SU-DHL-6 (cell line): ENCODE results near the gene STRA6.

ENCODE experiments used
- H2AFZ ChIP-seq: fragments of 200-600 bp; sonication (generic); 2 replicates; pipeline ENCODE4 v1.6.1; 2014; ENCODE audit warnings: low read depth, mild to moderate bottlenecking, moderate library complexity, mixed read lengths, antibody characterized with exemption, low read length; ENCODE audit not compliant: severe bottlenecking
- H3F3A ChIP-seq: fragments of 200-600 bp; shearing (Covaris generic); 2 replicates; pipeline ENCODE4 v1.6.0; 2016; ENCODE audit warnings: antibody characterized with exemption, mild to moderate bottlenecking; ENCODE audit not compliant: insufficient read depth
- H3K27ac ChIP-seq: fragments of 200-600 bp; sonication (generic); 2 replicates; pipeline ENCODE4 v1.5.1; 2016; ENCODE audit warnings: low read depth, mild to moderate bottlenecking, low read length, moderate library complexity, mixed read lengths
- H3K27me3 ChIP-seq: fragments of 200-600 bp; sonication (generic), shearing (Covaris generic); 2 replicates; pipeline ENCODE4 v1.6.0; 2014; ENCODE audit warnings: mild to moderate bottlenecking, low read length
- H3K36me3 ChIP-seq: fragments of 200-600 bp; sonication (generic); 2 replicates; pipeline ENCODE4 v1.6.1; 2014; ENCODE audit warnings: mild to moderate bottlenecking, low read length, mixed read lengths
- H3K4me2 ChIP-seq: fragments of 300-600, 200-600 bp; shearing (Covaris generic), sonication (generic); 2 replicates; pipeline ENCODE4 v1.6.0; 2014; ENCODE audit warnings: low read length, low read depth, mild to moderate bottlenecking; ENCODE audit not compliant: poor library complexity, severe bottlenecking
- H3K4me3 ChIP-seq: fragments of 200-600 bp; sonication (generic); 2 replicates; pipeline ENCODE4 v1.5.1; 2014; ENCODE audit warnings: antibody characterized with exemption, low read length, mild to moderate bottlenecking, mixed read lengths; ENCODE audit not compliant: insufficient read depth, poor library complexity, severe bottlenecking
- H3K79me2 ChIP-seq: fragments of 200-600 bp; sonication (generic); 2 replicates; pipeline ENCODE4 v1.6.1; 2014; ENCODE audit warnings: mild to moderate bottlenecking, low read length, moderate library complexity; ENCODE audit not compliant: insufficient read depth
- H3K9ac ChIP-seq: fragments of 200-600 bp; sonication (generic); 2 replicates; pipeline ENCODE4 v1.7.0; 2014; ENCODE audit warnings: mild to moderate bottlenecking, low read length
- H3K9me2 ChIP-seq: fragments of 200-600 bp; sonication (generic); replicated peaks from 2 replicates; pipeline ENCODE4 v1.6.1; 2014; ENCODE audit warnings: low read length; ENCODE audit not compliant: insufficient read depth
- H3K9me3 ChIP-seq: fragments of 200-600 bp; sonication (generic); 2 replicates; pipeline ENCODE4 v1.6.1; 2014; ENCODE audit warnings: low read length, mixed read lengths; ENCODE audit not compliant: insufficient read depth
- H4K20me1 ChIP-seq: fragments of 200-600 bp; sonication (generic); 2 replicates; pipeline ENCODE4 v1.6.1; 2014; ENCODE audit warnings: low read depth, mild to moderate bottlenecking, antibody characterized with exemption, low read length, moderate library complexity, mixed read lengths
- EZH2phosphoT487 ChIP-seq: fragments of 200-600 bp; sonication (generic), shearing (Covaris generic); conservative IDR thresholded peaks from 2 replicates; pipeline ENCODE4 v1.6.1; 2018; ENCODE audit warnings: mild to moderate bottlenecking, antibody characterized with exemption, low read length, moderate library complexity, mixed read lengths
- TF ChIP-seq, protein P1 (sequence below): fragments of 200-600 bp; sonication (generic); IDR thresholded peaks from one replicate; pipeline ENCODE4 v1.5.1; 2017; ENCODE audit warnings: antibody characterized with exemption, mild to moderate bottlenecking, low read length, moderate library complexity; ENCODE audit not compliant: insufficient read depth, poor library complexity, severe bottlenecking

STRA6 gene

GRCh38 chr15:74158855-74159650 is 43.5 kb downstream of the STRA6 start:
- H3K27ac ChIP-seq: no peak overlapping the region
- no peaks in the 10 kb centered on the region for H3F3A ChIP-seq
- H3K9me2 ChIP-seq: no peaks in the 10 kb centered on the region
- no peaks in the 10 kb centered on the region for H3K9me3 ChIP-seq
- no peaks in the 10 kb centered on the region for H3K79me2 ChIP-seq
- H3K36me3 ChIP-seq: no peaks in the 10 kb centered on the region
- TF ChIP-seq, protein P1, sequence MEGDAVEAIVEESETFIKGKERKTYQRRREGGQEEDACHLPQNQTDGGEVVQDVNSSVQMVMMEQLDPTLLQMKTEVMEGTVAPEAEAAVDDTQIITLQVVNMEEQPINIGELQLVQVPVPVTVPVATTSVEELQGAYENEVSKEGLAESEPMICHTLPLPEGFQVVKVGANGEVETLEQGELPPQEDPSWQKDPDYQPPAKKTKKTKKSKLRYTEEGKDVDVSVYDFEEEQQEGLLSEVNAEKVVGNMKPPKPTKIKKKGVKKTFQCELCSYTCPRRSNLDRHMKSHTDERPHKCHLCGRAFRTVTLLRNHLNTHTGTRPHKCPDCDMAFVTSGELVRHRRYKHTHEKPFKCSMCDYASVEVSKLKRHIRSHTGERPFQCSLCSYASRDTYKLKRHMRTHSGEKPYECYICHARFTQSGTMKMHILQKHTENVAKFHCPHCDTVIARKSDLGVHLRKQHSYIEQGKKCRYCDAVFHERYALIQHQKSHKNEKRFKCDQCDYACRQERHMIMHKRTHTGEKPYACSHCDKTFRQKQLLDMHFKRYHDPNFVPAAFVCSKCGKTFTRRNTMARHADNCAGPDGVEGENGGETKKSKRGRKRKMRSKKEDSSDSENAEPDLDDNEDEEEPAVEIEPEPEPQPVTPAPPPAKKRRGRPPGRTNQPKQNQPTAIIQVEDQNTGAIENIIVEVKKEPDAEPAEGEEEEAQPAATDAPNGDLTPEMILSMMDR: no peak
- no peak for TF ChIP-seq EZH2phosphoT487
- no peak overlapping the region for H3K9ac ChIP-seq
- no peak overlapping the region for H3K4me3 ChIP-seq
- H4K20me1 ChIP-seq: no peaks in the 10 kb centered on the region
- H3K27me3 ChIP-seq: no peaks in the 10 kb centered on the region
- H2AFZ ChIP-seq: no peak overlapping the region
- no peak overlapping the region for H3K4me2 ChIP-seq

DNA sequence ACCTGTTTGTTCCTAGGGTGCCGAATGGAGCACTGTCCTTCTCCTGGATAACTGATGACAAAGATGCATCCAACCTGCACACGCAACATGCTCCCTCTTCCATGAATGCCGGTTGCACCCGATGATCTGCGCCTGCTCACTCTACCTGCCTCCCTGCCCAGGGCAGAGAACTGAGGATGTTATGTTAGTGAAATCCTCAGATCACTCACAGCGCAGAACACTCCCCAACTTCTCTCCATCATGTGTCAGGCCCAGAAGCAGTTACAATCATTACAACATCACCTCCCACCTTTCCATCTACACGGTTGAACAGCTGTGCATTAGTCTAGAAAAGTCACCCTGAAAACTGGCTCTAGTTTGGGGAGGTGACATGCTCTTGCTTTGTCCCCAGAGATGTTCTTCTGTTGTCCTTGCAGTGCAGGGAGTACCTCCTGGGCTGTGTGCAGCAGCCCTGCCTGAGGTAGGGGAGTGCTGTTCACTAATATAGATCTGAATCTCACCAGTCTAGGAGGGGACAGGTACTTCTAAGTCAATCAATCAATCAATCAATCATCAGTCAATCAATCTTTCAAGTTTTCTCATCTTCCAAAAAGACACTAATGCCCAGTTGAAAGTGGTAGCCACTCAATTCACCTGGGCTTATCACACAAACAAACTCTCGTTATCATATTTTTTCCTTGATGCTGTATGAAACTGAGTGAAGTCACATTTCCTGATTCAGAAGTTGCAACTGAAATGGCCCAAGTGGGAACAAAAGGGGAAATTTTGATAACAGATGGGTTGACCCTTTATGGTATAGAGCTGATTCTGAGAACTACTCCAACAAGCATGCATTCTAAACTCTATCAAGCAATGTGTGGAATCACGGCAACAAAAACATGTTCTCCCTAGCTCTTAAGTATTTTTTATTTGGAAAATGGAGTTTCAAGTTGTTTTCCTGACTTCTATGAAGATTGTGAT is 44.4 kb downstream of the STRA6 start:
- no peak overlapping the region for H3K27ac ChIP-seq
- no peaks in the 10 kb centered on the region for H3K79me2 ChIP-seq
- TF ChIP-seq, protein P1: no peak
- TF ChIP-seq EZH2phosphoT487: no peak
- no peak overlapping the region for H2AFZ ChIP-seq
- H4K20me1 ChIP-seq: no peaks in the 10 kb centered on the region
- H3K9ac ChIP-seq: no peak overlapping the region
- no peaks in the 10 kb centered on the region for H3K9me2 ChIP-seq
- H3K36me3 ChIP-seq: no peaks in the 10 kb centered on the region
- H3F3A ChIP-seq: no peaks in the 10 kb centered on the region
- no peak overlapping the region for H3K4me3 ChIP-seq
- H3K4me2 ChIP-seq: no peak overlapping the region
- no peaks in the 10 kb centered on the region for H3K9me3 ChIP-seq
- no peaks in the 10 kb centered on the region for H3K27me3 ChIP-seq

- H3K79me2 ChIP-seq: no peaks in the 10 kb centered on the region
- no peaks in the 10 kb centered on the region; the same call in 1 of the 2 replicates for H4K20me1 ChIP-seq
- H3F3A ChIP-seq: no peaks in the 10 kb centered on the region
- no peak overlapping the region for H3K9ac ChIP-seq
- no peaks in the 10 kb centered on the region for H3K9me3 ChIP-seq
- H3K9me2 ChIP-seq: no peaks in the 10 kb centered on the region
- TF ChIP-seq, protein P1: no peak
- no peak for TF ChIP-seq EZH2phosphoT487
- no peaks in the 10 kb centered on the region for H3K27me3 ChIP-seq
- no peak overlapping the region for H3K4me3 ChIP-seq
- no peaks in the 10 kb centered on the region for H3K36me3 ChIP-seq
- no peak overlapping the region for H3K27ac ChIP-seq
- H2AFZ ChIP-seq: no peak overlapping the region
- no peak overlapping the region for H3K4me2 ChIP-seq
These were observed 45.7 kb downstream of the STRA6 start for GRCh38 chr15:74156678-74157411.
